ENCODE results near the gene SCGB1C2.

The SCGB1C2 gene

GRCh38 chr17:170130-170670 is 32.8 kb downstream of the SCGB1C2 start:
- DNase-seq (ENCODE audit: low read depth in 2 of 2, low spot score in 1 of 2): no peak

- no peak for DNase-seq (ENCODE audit: low read depth in 2 of 2, low spot score in 1 of 2)
These were observed 34.5 kb downstream of the SCGB1C2 start for GRCh38 chr17:171871-172270.

GRCh38 chr17:172401-172800 is 35.0 kb downstream of the SCGB1C2 start:
- no peak for DNase-seq (ENCODE audit: low read depth in 2 of 2, low spot score in 1 of 2)

- no peak for DNase-seq (ENCODE audit: low read depth in 2 of 2, low spot score in 1 of 2)
These were observed 36.0 kb downstream of the SCGB1C2 start for GRCh38 chr17:173166-173911.

GRCh38 chr17:177155-177554 is 39.8 kb downstream of the SCGB1C2 start:
- DNase-seq (ENCODE audit: low read depth in 2 of 2, low spot score in 1 of 2): no peak

- no peak for DNase-seq (ENCODE audit: low read depth in 2 of 2, low spot score in 1 of 2)
These were observed 40.4 kb downstream of the SCGB1C2 start for GRCh38 chr17:177762-178161.

GRCh38 chr17:178292-179065 is 41.1 kb downstream of the SCGB1C2 start:
- DNase-seq (ENCODE audit: low read depth in 2 of 2, low spot score in 1 of 2): no peak

GRCh38 chr17:179066-179432 is 41.7 kb downstream of the SCGB1C2 start:
- DNase-seq (ENCODE audit: low read depth in 2 of 2, low spot score in 1 of 2): no peak

GRCh38 chr17:179781-180380 is 42.5 kb downstream of the SCGB1C2 start:
- DNase-seq (ENCODE audit: low read depth in 2 of 2, low spot score in 1 of 2): no peak

GRCh38 chr17:180381-181244 is 43.2 kb downstream of the SCGB1C2 start:
- DNase-seq (ENCODE audit: low read depth in 2 of 2, low spot score in 1 of 2): no peak

GRCh38 chr17:181245-182049 is 44.1 kb downstream of the SCGB1C2 start, which contains the start of gene DOC2B:
TSS of gene DOC2B (minus strand) at chr17:181650. CDS start at chr17:181479, 171 bp downstream.
- DNase-seq (ENCODE audit: low read depth in 2 of 2, low spot score in 1 of 2): no peak

- no peak for DNase-seq (ENCODE audit: low read depth in 2 of 2, low spot score in 1 of 2)
These were observed 44.8 kb downstream of the SCGB1C2 start for GRCh38 chr17:182050-182751.

- no peak for DNase-seq (ENCODE audit: low read depth in 2 of 2, low spot score in 1 of 2)
These were observed 45.7 kb downstream of the SCGB1C2 start for GRCh38 chr17:183021-183420.

- no peak for DNase-seq (ENCODE audit: low read depth in 2 of 2, low spot score in 1 of 2)
These were observed 48.2 kb downstream of the SCGB1C2 start for GRCh38 chr17:185445-186138.

- no peak for DNase-seq (ENCODE audit: low read depth in 2 of 2, low spot score in 1 of 2)
These were observed 49.8 kb downstream of the SCGB1C2 start for GRCh38 chr17:187130-187529.

Data from stimulated activated CD8-positive, alpha-beta memory T cell treated with anti-CD3 and anti-CD28 coated beads, Interleukin-4, amount 100 ng/mL, for 1 hour (primary cell).